Measurements from ENCODE around the gene WDR55.

- TF ChIP-seq CTCF (IDR thresholded peaks at IDR 0.05 in 4 of 5, conservative IDR thresholded peaks at IDR 0.05 in 1 of 5) (no peak), POLR2A (IDR thresholded peaks at IDR 0.05) (no peak)
Measured at GRCh38 chr5:140622301-140622700, 42.4 kb upstream of the WDR55 start.

Measured in gastrocnemius medialis (tissue), 4 donors.